H9 (cell line): Measurements from ENCODE around the gene GM2A. TPM values are rescaled to one million over a fixed set of nuclear protein-coding genes. Genes with fewer than 3 reads are reported as not detected.

Source experiments
- DNase-seq: peaks from one replicate; pipeline ENCODE4 v3.0.0-alpha.2; 2017
- H2AFZ ChIP-seq: one replicate; pipeline ENCODE4 v1.6.1; 2013; ENCODE audit warnings: mild to moderate bottlenecking, low read length, control low read depth, moderate library complexity
- H2AK5ac ChIP-seq: 2 replicates; pipeline ENCODE4 v1.6.1; 2013; ENCODE audit warnings: low read length, control low read depth, mixed read lengths; ENCODE audit not compliant: insufficient read length
- H2BK120ac ChIP-seq: one replicate; pipeline ENCODE4 v1.6.1; 2013; ENCODE audit warnings: low read depth, mild to moderate bottlenecking, low read length, control low read depth, inconsistent platforms; ENCODE audit not compliant: poor library complexity, severe bottlenecking
- H2BK12ac ChIP-seq: 2 replicates; pipeline ENCODE4 v1.6.1; 2013; ENCODE audit warnings: low read length, control low read depth, mixed read lengths, low read depth; ENCODE audit not compliant: insufficient read length
- H2BK15ac ChIP-seq: 2 replicates; pipeline ENCODE4 v1.6.1; 2013; ENCODE audit warnings: low read depth, low read length, control low read depth
- H2BK20ac ChIP-seq: one replicate; pipeline ENCODE4 v1.6.1; 2013; ENCODE audit warnings: low read depth, mild to moderate bottlenecking, low read length, control low read depth, inconsistent platforms; ENCODE audit not compliant: poor library complexity, severe bottlenecking
- H2BK5ac ChIP-seq: 2 replicates; pipeline ENCODE4 v1.6.1; 2013; ENCODE audit warnings: low read length, control low read depth, mixed read lengths; ENCODE audit not compliant: insufficient read length
- H3K14ac ChIP-seq: 2 replicates; pipeline ENCODE4 v1.6.1; 2013; ENCODE audit warnings: low read length, control low read depth; ENCODE audit not compliant: insufficient read depth
- H3K18ac ChIP-seq: 2 replicates; pipeline ENCODE4 v1.6.1; 2013; ENCODE audit warnings: low read depth, mild to moderate bottlenecking, mixed read lengths, low read length, control low read depth; ENCODE audit not compliant: insufficient read length
- H3K23ac ChIP-seq: 2 replicates; pipeline ENCODE4 v1.6.1; 2013; ENCODE audit warnings: low read length, control low read depth, mixed read lengths, low read depth; ENCODE audit not compliant: insufficient read length
- H3K23me2 ChIP-seq: 2 replicates; pipeline ENCODE4 v1.6.1; 2013; ENCODE audit warnings: low read depth, mild to moderate bottlenecking, mixed read lengths, low read length, control low read depth; ENCODE audit not compliant: insufficient read length, poor library complexity, severe bottlenecking
- H3K27ac ChIP-seq: 2 replicates; pipeline ENCODE4 v1.5.1; 2013; ENCODE audit warnings: low read length, control low read depth, mixed read lengths, low read depth; ENCODE audit not compliant: insufficient read length
- H3K27me3 ChIP-seq: 2 replicates; pipeline ENCODE4 v1.6.1; 2013; ENCODE audit warnings: low read length, control low read depth, inconsistent platforms; ENCODE audit not compliant: insufficient read depth
- H3K4ac ChIP-seq: 2 replicates; pipeline ENCODE4 v1.6.1; 2013; ENCODE audit warnings: low read depth, mild to moderate bottlenecking, control low read depth, inconsistent platforms, low read length, moderate library complexity
- H3K4me1 ChIP-seq: 2 replicates; pipeline ENCODE4 v1.6.1; 2013; ENCODE audit warnings: low read length, control low read depth, inconsistent platforms; ENCODE audit not compliant: insufficient read depth
- H3K4me2 ChIP-seq: 2 replicates; pipeline ENCODE4 v1.6.1; 2013; ENCODE audit warnings: low read length, control low read depth, mixed read lengths; ENCODE audit not compliant: insufficient read length, insufficient read depth
- H3K56ac ChIP-seq: 2 replicates; pipeline ENCODE4 v1.6.1; 2013; ENCODE audit warnings: low read depth, mild to moderate bottlenecking, mixed read lengths, low read length, control low read depth; ENCODE audit not compliant: insufficient read length
- H3K79me1 ChIP-seq: 2 replicates; pipeline ENCODE4 v1.6.1; 2013; ENCODE audit warnings: low read depth, mild to moderate bottlenecking, moderate library complexity, low read length, control low read depth, inconsistent platforms; ENCODE audit not compliant: insufficient read depth, poor library complexity, severe bottlenecking
- H3K79me2 ChIP-seq: 2 replicates; pipeline ENCODE4 v1.6.1; 2013; ENCODE audit warnings: low read length, control low read depth, inconsistent platforms; ENCODE audit not compliant: insufficient read depth
- H3K9ac ChIP-seq: 2 replicates; pipeline ENCODE4 v1.6.1; 2013; ENCODE audit warnings: low read length, control low read depth, mixed read lengths; ENCODE audit not compliant: insufficient read length; ENCODE audit errors: extremely low read depth
- H3K9me3 ChIP-seq: one replicate; pipeline ENCODE4 v1.6.1; 2013; ENCODE audit warnings: low read depth, low read length, inconsistent platforms; ENCODE audit not compliant: control insufficient read depth
- H3T11ph ChIP-seq: one replicate; pipeline ENCODE4 v1.6.1; 2013; ENCODE audit warnings: mild to moderate bottlenecking, low read length, control low read depth, inconsistent platforms
- H4K20me1 ChIP-seq: one replicate; pipeline ENCODE4 v1.6.1; 2013; ENCODE audit not compliant: control insufficient read depth, insufficient read length, insufficient read depth
- H4K5ac ChIP-seq: 2 replicates; pipeline ENCODE4 v1.6.1; 2013; ENCODE audit warnings: low read depth, mild to moderate bottlenecking, mixed read lengths, low read length, control low read depth; ENCODE audit not compliant: insufficient read length
- H4K8ac ChIP-seq: replicated peaks from 2 replicates; pipeline ENCODE4 v1.6.1; 2013; ENCODE audit warnings: low read length, control low read depth, mixed read lengths, low read depth; ENCODE audit not compliant: insufficient read length
- H4K91ac ChIP-seq: 2 replicates; pipeline ENCODE4 v1.6.1; 2013; ENCODE audit warnings: low read depth, mild to moderate bottlenecking, moderate library complexity, mixed read lengths, low read length, control low read depth; ENCODE audit not compliant: insufficient read length
- H3K27ac Mint-ChIP-seq, 3 experiments: 2 replicates in 2 of 3; 3 replicates in 1 of 3; pipeline ENCODE4 v1.8.0; 2020 to 2021; ENCODE audit warnings: mixed read lengths in 3 of 3, mild to moderate bottlenecking in 1 of 3, moderate library complexity in 1 of 3
- H3K27me3 Mint-ChIP-seq: 2 replicates; pipeline ENCODE4 v1.8.0; 2021; ENCODE audit warnings: low read depth, mild to moderate bottlenecking, moderate library complexity, mixed read lengths
- H3K36me3 Mint-ChIP-seq, 3 experiments: 2 replicates in 2 of 3; 3 replicates in 1 of 3; pipeline ENCODE4 v1.8.0; 2020 to 2021; ENCODE audit warnings: low read depth in 3 of 3, mixed read lengths in 3 of 3; ENCODE audit not compliant: insufficient read depth in 1 of 3
- H3K4me1 Mint-ChIP-seq, 2 experiments: 2 replicates each; pipeline ENCODE4 v1.8.0; 2020; ENCODE audit warnings: mixed read lengths in 2 of 2
- H3K4me3 Mint-ChIP-seq, 2 experiments: 2 replicates in 1 of 2; 3 replicates in 1 of 2; pipeline ENCODE4 v1.8.0; 2020 to 2021; ENCODE audit warnings: mild to moderate bottlenecking in 2 of 2, mixed read lengths in 2 of 2, moderate library complexity in 1 of 2
- H3K9me3 Mint-ChIP-seq, 2 experiments: 2 replicates in 1 of 2; 3 replicates in 1 of 2; pipeline ENCODE4 v1.8.0; 2020; ENCODE audit warnings: mild to moderate bottlenecking in 2 of 2, mixed read lengths in 2 of 2, moderate library complexity in 1 of 2
- CTCF ChIP-seq: fragments of 200-600 bp; sonication (generic); conservative IDR thresholded peaks from 3 replicates; pipeline ENCODE4 v1.8.0; 2021; ENCODE audit warnings: antibody characterized with exemption, mild to moderate bottlenecking
- WGBS: extraction: QIAGEN DNeasy Blood & Tissue Kit; methylation state at CpG from one replicate; pipeline ENCODE4 v1.1.7; 2013; ENCODE audit warnings: missing lambda C conversion rate, low lambda C conversion rate, mixed read lengths; ENCODE audit not compliant: insufficient read length; ENCODE audit errors: extremely low coverage; 5-methylcytosine and 5-hydroxymethylcytosine counted together
- total RNA-seq: library from RNA; stranded (reverse); gene quantifications from 2 replicates; pipeline ENCODE4 v1.2.1, GENCODE V29; 2021

Gene GM2A
- total RNA-seq, 1 experiment from 2014 or later: 27.8 TPM

GRCh38 chr5:151286246-151286645 is 33.3 kb downstream of the GM2A start:
- H3K23me2 ChIP-seq: no peaks in the 10 kb centered on the region
- no peak overlapping the region for H3K18ac ChIP-seq
- H3K4ac ChIP-seq: no peak overlapping the region
- H4K8ac ChIP-seq: no peak overlapping the region
- no peaks in the 10 kb centered on the region for H3K79me2 ChIP-seq
- no peak overlapping the region for H4K5ac ChIP-seq
- no CpG with 5 or more reads among the region's 1 CpG for WGBS
- H3K9ac ChIP-seq: no peak overlapping the region
- no peaks in the 10 kb centered on the region for H3K27me3 ChIP-seq
- H3K14ac ChIP-seq: no peak overlapping the region
- no peak overlapping the region for H2AFZ ChIP-seq
- H3K9me3 ChIP-seq: no peaks in the 10 kb centered on the region
- H4K20me1 ChIP-seq: no peaks in the 10 kb centered on the region
- no peak overlapping the region for H2BK120ac ChIP-seq
- no peak overlapping the region for H2BK12ac ChIP-seq
- no peak for DNase-seq
- H3K23ac ChIP-seq: no peak overlapping the region
- Mint-ChIP-seq H3K27ac (no peak overlapping the region), H3K27me3 (no peaks in the 10 kb centered on the region), H3K4me1 (peaks cover 10 to 13% of the 10 kb centered on the region in 2 experiments), H3K4me3 (no peak overlapping the region), H3K36me3 (no peaks in the 10 kb centered on the region; a peak in 1 of 7 replicates), H3K9me3 (no peaks in the 10 kb centered on the region; a peak in 1 of 5 replicates)
- peaks cover 6% of the 10 kb centered on the region; the same call in 1 of the 2 replicates for H3K4me1 ChIP-seq
- H2BK5ac ChIP-seq: no peak overlapping the region
- H3K56ac ChIP-seq: no peak overlapping the region
- no peak overlapping the region for H2AK5ac ChIP-seq
- no peak overlapping the region for H3K27ac ChIP-seq
- no peak overlapping the region for H2BK20ac ChIP-seq
- H4K91ac ChIP-seq: no peak overlapping the region
- no peaks in the 10 kb centered on the region for H3K79me1 ChIP-seq
- no peak for TF ChIP-seq CTCF
- no peak overlapping the region for H2BK15ac ChIP-seq
- no peak overlapping the region for H3K4me2 ChIP-seq
- no peak overlapping the region for H3T11ph ChIP-seq
